Muscle layer of duodenum (tissue), 2 donors: Measurements from ENCODE around the gene CCDC88C.

ENCODE experiments used
- H3K27ac ChIP-seq: one replicate; pipeline ENCODE4 v1.7.0; 2013; ENCODE audit warnings: mild to moderate bottlenecking, low read length
- H3K27me3 ChIP-seq: one replicate; pipeline ENCODE4 v1.7.0; 2013; ENCODE audit warnings: low read depth, mild to moderate bottlenecking, control low read depth, low read length
- H3K36me3 ChIP-seq, 2 donors: one replicate each; pipeline ENCODE4 v1.7.0; 2013; ENCODE audit warnings: low read length in 2 of 2, control low read depth in 1 of 2, mild to moderate bottlenecking in 1 of 2; ENCODE audit not compliant: insufficient read depth in 2 of 2, control insufficient read depth in 1 of 2
- H3K4me1 ChIP-seq, 2 donors: one replicate each; pipeline ENCODE4 v1.7.0; 2013; ENCODE audit warnings: low read length in 2 of 2, mild to moderate bottlenecking in 2 of 2, control low read depth in 1 of 2, moderate library complexity in 1 of 2; ENCODE audit not compliant: insufficient read depth in 2 of 2, control insufficient read depth in 1 of 2
- H3K4me3 ChIP-seq, 2 donors: one replicate each; pipeline ENCODE4 v1.7.0; 2013; ENCODE audit warnings: low read length in 2 of 2, low read depth in 1 of 2, mild to moderate bottlenecking in 1 of 2
- H3K9me3 ChIP-seq, 2 donors: one replicate each; pipeline ENCODE4 v1.7.0; 2013; ENCODE audit warnings: low read length in 2 of 2, control low read depth in 1 of 2, mild to moderate bottlenecking in 1 of 2; ENCODE audit not compliant: control insufficient read depth in 1 of 2
- donor health status: healthy.

Gene CCDC88C

DNA sequence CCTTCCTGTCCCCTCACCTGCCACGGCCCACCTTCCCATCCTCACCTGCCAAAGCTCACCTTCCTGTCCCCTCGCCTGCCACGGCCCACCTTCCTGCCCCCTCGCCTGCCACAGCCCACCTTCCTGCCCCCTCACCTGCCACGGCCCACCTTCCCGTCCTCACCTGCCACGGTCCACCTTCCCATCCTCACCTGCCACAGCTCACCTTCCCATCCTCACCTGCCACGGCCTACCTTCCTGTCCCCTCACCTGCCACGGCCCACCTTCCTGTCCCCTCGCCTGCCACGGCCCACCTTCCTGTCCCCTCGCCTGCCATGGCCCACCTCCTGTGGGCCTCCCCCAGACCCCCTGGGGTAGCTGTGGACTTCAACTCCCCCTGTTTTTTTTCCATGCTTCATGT lies 124.3 kb downstream of the CCDC88C start:
- peaks cover 0 to 33% of the 10 kb centered on the region in 2 donors for H3K36me3 ChIP-seq
- H3K9me3 ChIP-seq, result no peaks in the 10 kb centered on the region
- no peak overlapping the region for H3K27ac ChIP-seq
- H3K4me1 ChIP-seq, result no peaks in the 10 kb centered on the region
- no peak overlapping the region for H3K4me3 ChIP-seq
- H3K27me3 ChIP-seq, result no peaks in the 10 kb centered on the region

DNA sequence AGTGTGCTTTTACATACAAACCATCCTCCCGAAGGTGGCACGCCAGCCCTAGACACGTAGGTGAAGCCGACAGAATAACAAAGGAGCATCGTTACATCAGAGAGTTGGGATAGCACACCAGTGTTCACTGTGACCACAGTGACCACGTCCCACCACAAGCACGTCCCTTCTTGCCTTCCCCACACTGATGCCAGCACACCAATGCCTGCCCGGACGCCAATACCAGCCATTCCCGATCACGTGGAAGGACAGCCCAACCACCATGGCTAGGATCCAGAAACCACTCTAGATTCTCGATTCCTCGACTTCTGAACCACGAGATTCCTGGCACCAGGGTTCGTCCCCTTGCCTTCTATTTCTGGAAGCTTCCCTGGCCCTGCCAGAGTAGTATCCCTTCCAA lies 125.1 kb downstream of the CCDC88C start:
- no peaks in the 10 kb centered on the region for H3K9me3 ChIP-seq
- H3K36me3 ChIP-seq, result peaks cover 0 to 30% of the 10 kb centered on the region in 2 donors
- H3K4me3 ChIP-seq, result no peak overlapping the region
- no peak overlapping the region for H3K27ac ChIP-seq
- no peaks in the 10 kb centered on the region for H3K27me3 ChIP-seq
- no peaks in the 10 kb centered on the region for H3K4me1 ChIP-seq

DNA sequence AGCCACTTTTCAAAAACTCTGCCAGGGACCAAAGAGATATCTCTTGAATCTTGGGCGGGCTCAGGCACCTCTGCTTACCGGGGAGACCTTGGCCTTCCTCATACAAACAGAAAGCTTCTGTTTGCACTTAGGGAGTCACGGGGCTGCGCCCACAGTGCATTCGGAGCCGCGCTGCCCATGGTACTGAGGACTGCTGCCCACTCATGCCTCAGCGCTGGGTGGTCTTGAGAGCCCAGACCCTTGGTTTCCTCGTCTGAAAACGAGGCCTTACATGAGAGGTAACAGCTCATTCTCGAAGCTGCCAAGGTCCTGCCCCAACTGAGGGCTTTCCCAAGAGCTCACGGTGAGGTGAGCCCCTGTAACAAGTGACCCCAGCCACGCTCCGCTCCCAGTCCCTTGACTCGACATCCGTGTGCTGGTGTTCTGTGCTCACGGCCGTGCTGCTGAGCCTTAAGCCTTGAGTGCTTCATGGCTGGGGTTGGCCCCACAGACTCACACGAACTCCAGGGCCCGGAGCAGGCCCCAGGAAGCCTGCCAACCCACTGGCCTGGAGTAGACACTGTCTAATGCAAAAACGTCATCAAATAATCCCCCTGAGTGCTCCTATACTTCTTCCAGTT lies 125.7 kb downstream of the CCDC88C start:
- Histone ChIP-seq H3K27me3 (no peaks in the 10 kb centered on the region), H3K36me3 (peaks cover 0 to 25% of the 10 kb centered on the region in 2 donors), H3K4me1 (no peaks in the 10 kb centered on the region), H3K9me3 (no peaks in the 10 kb centered on the region), H3K4me3 (no peak overlapping the region), H3K27ac (no peak overlapping the region)

DNA sequence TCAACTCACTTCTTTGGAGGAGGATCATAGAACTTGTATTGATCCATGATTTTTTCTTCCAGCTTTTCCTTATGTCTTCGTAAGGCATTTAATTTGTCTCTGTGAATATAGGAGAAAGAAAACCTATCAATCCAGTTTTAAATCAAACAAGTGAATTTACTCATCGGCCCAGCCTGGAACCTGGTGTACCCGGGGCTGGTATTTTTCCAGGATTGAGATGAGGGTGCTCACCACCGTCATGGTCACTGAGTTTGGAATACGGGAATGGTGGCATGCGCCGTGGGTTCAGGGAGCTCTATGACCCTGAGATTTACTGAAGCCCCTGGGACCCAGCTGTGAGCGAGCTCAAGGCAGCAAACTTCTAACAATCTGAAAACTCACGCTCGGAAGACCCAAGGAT lies 126.6 kb downstream of the CCDC88C start:
- H3K36me3 ChIP-seq, result peaks cover 0 to 17% of the 10 kb centered on the region in 2 donors
- no peaks in the 10 kb centered on the region for H3K4me1 ChIP-seq
- H3K4me3 ChIP-seq, result no peak overlapping the region
- H3K9me3 ChIP-seq, result no peaks in the 10 kb centered on the region
- no peaks in the 10 kb centered on the region for H3K27me3 ChIP-seq
- H3K27ac ChIP-seq, result no peak overlapping the region

DNA sequence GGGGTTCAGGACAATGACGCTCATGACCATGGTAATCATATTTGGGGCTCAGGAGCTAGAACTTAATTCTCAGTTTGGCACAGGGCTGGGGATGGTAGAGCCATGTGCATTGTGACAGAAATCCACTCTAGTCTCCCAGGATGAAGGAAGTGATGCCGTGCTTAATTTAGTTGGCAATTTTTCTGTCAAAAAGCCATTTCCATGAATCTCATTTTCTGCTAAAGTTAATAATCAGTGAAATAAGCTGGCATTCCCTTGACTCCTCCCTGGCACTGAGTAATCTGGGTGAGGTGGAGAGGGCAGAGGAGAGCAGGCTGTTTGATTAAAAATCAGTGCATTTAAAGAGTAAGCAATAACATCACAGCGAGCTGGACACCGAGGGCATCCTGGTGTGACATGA lies 128.2 kb downstream of the CCDC88C start:
- peaks cover 0 to 7% of the 10 kb centered on the region in 2 donors for H3K4me1 ChIP-seq
- H3K27me3 ChIP-seq, result no peaks in the 10 kb centered on the region
- no peaks in the 10 kb centered on the region for H3K9me3 ChIP-seq
- no peak overlapping the region for H3K4me3 ChIP-seq
- H3K36me3 ChIP-seq, result peaks cover 0 to 13% of the 10 kb centered on the region in 2 donors
- H3K27ac ChIP-seq, result no peak overlapping the region

DNA sequence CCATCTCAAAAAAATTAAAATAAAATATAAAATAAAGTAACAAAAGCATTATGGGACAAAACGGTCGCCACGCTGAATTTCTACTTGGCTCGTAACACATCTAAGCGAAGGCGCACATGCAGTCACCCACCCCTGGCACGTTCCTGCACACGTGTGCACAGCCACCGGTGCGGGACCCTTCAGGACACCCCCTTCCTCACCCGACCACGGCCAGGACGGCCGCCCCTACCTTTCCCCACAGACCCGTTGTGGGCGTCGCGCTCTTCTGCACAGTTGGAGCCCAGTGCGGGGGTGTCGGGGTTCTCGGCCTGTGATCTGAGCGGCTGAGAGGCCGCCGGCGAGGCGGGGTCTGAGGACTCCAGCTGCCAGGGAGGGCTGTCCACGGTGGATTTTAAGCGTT lies 128.7 kb downstream of the CCDC88C start:
- H3K27me3 ChIP-seq, result no peaks in the 10 kb centered on the region
- no peak overlapping the region for H3K4me3 ChIP-seq
- H3K4me1 ChIP-seq, result peaks cover 0 to 12% of the 10 kb centered on the region in 2 donors
- no peak overlapping the region for H3K27ac ChIP-seq
- H3K36me3 ChIP-seq, result peaks cover 0 to 10% of the 10 kb centered on the region in 2 donors
- no peaks in the 10 kb centered on the region for H3K9me3 ChIP-seq

DNA sequence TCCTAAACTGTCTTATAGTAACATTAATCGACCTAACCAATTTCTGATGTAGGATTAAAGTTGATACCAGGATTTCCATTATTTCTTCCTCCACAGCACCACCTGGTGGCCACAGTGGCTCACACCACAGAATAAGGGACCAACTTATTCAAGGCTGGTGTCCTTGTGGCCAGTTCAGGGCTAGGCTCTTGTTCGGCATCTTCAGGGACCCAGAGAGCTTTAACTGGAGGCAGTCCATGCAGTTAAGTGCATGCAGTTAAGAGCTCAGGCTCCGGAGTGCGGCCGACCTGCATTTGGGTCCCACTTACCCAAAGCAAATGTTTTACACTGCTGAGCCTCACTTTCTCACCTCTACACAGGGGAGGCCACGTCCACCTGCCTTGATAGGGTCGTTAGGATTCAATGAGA lies 131.1 kb downstream of the CCDC88C start:
- H3K4me1 ChIP-seq, result peaks cover 0 to 12% of the 10 kb centered on the region in 2 donors
- H3K27ac ChIP-seq, result no peak overlapping the region
- H3K4me3 ChIP-seq, result no peak overlapping the region
- H3K36me3 ChIP-seq, result peaks cover 0 to 12% of the 10 kb centered on the region in 2 donors
- no peaks in the 10 kb centered on the region for H3K27me3 ChIP-seq
- no peaks in the 10 kb centered on the region for H3K9me3 ChIP-seq

DNA sequence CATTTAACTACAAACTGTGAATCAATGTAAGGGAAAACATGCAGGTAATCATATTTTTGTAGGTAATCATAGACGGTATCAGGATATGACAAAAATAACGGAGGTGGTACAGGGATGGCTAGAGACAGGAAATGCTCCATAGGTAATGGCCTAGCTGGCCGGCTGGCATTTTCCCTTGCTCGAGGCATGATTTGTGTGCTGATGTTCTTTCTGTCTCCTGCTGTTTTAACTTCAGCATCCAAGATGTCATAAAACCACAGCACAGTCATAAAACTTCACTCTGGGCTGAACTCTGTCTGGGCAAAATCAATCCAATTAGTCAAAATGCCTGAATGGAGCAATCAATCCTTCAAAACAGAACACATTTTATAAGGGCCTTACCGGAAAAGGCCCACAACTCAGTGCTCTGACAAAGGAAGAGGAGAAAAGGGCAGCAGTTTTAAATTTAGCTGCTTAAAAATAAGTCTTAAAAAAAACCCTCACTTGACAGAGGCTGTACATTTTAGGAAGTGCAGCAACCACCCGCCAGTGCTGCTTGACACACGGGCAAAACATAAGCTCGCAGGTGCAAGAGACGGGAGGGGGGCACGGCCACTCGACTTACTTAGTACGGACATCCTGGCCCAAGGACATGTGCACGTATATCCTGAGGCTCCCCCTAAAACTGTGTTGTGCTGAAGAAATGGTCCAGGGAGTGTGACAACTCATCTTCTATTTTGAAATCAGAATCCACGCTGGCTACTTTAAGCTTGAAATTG lies 132.7 kb downstream of the CCDC88C start:
- Histone ChIP-seq H3K27me3 (no peaks in the 10 kb centered on the region), H3K9me3 (no peaks in the 10 kb centered on the region), H3K36me3 (peaks cover 0 to 4% of the 10 kb centered on the region in 2 donors), H3K4me3 (no peak overlapping the region), H3K4me1 (peaks cover 0 to 12% of the 10 kb centered on the region in 2 donors), H3K27ac (no peak overlapping the region)

DNA sequence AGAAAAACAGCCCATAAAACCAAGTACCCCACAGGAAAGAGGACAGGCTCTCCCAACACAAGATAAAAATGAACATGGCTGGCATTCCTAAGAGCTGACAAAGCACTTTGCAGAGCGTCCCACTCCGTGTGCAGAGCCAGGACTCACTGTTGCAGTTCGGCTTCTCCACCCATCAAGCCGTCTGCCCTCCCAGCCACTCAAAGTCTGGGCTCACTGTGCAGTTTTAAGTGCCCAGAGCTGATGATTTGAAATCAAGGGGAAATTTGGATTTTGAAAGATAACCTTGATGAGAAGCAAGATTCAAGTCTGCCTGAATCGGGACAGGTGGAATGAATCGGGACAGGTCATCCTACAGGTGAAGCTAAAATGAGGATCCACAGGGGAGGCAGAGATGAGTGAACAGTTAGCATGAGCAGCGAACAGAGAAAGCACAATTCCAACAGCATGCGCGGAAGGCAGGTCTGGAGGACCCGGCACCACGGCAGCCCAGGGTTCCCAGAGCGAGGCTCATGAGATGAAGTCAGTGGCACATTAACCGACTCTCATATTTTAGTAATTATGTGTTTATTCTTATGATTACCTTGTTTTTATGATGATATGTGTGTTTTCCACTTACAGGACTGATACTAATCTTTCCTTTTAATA lies 133.4 kb downstream of the CCDC88C start:
- Histone ChIP-seq H3K4me1 (peaks cover 0 to 12% of the 10 kb centered on the region in 2 donors), H3K27ac (no peak overlapping the region), H3K9me3 (no peaks in the 10 kb centered on the region), H3K27me3 (no peaks in the 10 kb centered on the region), H3K4me3 (no peak overlapping the region), H3K36me3 (peaks cover 0 to 4% of the 10 kb centered on the region in 2 donors)

DNA sequence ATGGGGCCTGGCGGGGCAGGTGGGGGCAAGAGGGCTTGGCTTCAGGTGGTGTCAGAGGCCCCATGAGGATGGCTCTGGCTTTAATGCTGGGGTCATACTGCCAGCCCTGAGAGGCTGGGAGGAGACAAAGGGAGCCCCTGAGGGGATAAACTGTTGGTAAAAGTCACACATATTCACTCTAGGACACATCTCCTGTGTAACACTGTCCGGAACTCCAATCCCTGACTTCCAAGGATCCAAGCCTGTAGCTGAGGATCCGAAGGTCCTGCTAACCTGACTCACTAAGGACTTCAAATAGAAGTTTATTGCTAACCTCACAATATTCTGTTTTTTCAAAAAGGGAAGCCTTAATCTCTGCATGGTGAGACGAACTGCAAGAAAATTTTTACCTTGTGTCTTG lies 134.0 kb downstream of the CCDC88C start:
- Histone ChIP-seq H3K27ac (no peak overlapping the region), H3K27me3 (no peaks in the 10 kb centered on the region), H3K4me3 (no peak overlapping the region), H3K9me3 (no peaks in the 10 kb centered on the region), H3K4me1 (peaks cover 0 to 12% of the 10 kb centered on the region in 2 donors), H3K36me3 (peaks cover 0 to 4% of the 10 kb centered on the region in 2 donors)

DNA sequence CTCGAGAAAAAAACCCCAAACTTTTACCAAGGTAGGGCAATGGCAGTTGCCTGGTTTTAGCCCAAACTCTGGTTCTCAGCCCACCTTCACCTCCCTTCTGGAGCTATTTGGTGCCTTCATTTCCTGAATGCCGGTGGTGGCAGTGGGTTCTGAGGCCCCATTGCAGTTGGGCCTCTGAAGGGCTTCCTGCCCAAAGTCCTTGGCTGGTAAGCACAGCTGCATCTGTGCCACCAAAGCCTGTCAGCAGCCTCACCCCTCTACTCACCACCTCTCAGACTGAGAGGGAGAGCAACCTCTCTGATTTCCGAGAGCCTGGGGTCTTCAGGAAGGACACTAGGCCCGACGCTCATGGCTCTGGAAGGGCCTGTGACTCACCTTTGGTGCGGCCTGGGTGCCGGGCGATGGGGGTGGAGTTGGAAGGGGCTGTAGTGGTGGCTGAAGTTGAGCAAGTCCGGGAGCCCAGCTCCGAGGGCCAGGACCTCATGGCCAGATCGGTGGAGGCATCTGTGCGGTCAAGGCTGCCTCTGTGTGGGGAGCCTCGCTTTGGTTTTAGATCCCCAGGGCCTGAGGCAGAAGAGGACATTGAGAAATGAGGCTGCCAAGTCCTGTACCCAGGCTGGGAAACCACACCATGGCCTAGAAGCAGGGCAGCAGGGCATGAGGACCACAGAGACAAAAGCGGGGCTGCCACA lies 134.5 kb downstream of the CCDC88C start:
- H3K36me3 ChIP-seq, result peaks cover 0 to 8% of the 10 kb centered on the region in 2 donors
- no peak overlapping the region for H3K27ac ChIP-seq
- H3K4me3 ChIP-seq, result no peak overlapping the region
- H3K27me3 ChIP-seq, result no peaks in the 10 kb centered on the region
- H3K9me3 ChIP-seq, result no peaks in the 10 kb centered on the region
- H3K4me1 ChIP-seq, result peaks cover 0 to 12% of the 10 kb centered on the region in 2 donors
